Liver (tissue), 9 donors: Measurements from ENCODE around the gene DMAC1. TPM values are rescaled to one million over a fixed set of nuclear protein-coding genes. Genes with fewer than 3 reads are reported as not detected.

Experiments used
- DNase-seq: peaks from one replicate; pipeline ENCODE4 v3.0.0-alpha.2; 2017; ENCODE audit warnings: low spot score
- H3K27ac ChIP-seq, 2 donors: one replicate each; pipeline ENCODE4 v1.7.0; 2013; ENCODE audit warnings: inconsistent platforms in 2 of 2, low read length in 2 of 2, control low read depth in 1 of 2, low read depth in 1 of 2, mild to moderate bottlenecking in 1 of 2
- H3K27me3 ChIP-seq, 4 donors: one replicate each; pipeline versions ENCODE4 v1.6.1 to v1.7.0; 2013; ENCODE audit warnings: low read length in 3 of 4, inconsistent platforms in 1 of 4, mild to moderate bottlenecking in 1 of 4, moderate library complexity in 1 of 4; ENCODE audit not compliant: control insufficient read depth in 4 of 4, insufficient read depth in 4 of 4
- H3K36me3 ChIP-seq, 4 donors: one replicate each; pipeline versions ENCODE4 v1.6.1 to v1.7.0; 2013; ENCODE audit warnings: low read length in 3 of 4, mild to moderate bottlenecking in 3 of 4, low read depth in 1 of 4, moderate library complexity in 1 of 4; ENCODE audit not compliant: control insufficient read depth in 4 of 4, insufficient read depth in 3 of 4
- H3K4me1 ChIP-seq, 4 donors: one replicate each; pipeline versions ENCODE4 v1.6.1 to v1.7.0; 2013; ENCODE audit warnings: low read length in 3 of 4, mild to moderate bottlenecking in 3 of 4, moderate library complexity in 1 of 4; ENCODE audit not compliant: control insufficient read depth in 4 of 4, insufficient read depth in 4 of 4
- H3K4me3 ChIP-seq, 3 donors: one replicate each; pipeline versions ENCODE4 v1.6.1 to v1.7.0; 2013; ENCODE audit warnings: low read length in 3 of 3, control low read depth in 1 of 3, low read depth in 1 of 3, mild to moderate bottlenecking in 1 of 3
- H3K9ac ChIP-seq, 2 donors: one replicate each; pipeline ENCODE4 v1.7.0; 2013; ENCODE audit warnings: low read length in 2 of 2, mild to moderate bottlenecking in 2 of 2, moderate library complexity in 2 of 2, control low read depth in 1 of 2, low read depth in 1 of 2
- H3K9me3 ChIP-seq, 4 donors: one replicate each; pipeline versions ENCODE4 v1.6.1 to v1.7.0; 2013; ENCODE audit warnings: low read length in 3 of 4; ENCODE audit not compliant: control insufficient read depth in 4 of 4
- EGR1 ChIP-seq, 2 donors: IDR thresholded peaks; 2 replicates each; pipeline ENCODE4 v1.6.1; 2016 to 2018; ENCODE audit warnings: antibody characterized with exemption in 2 of 2, low read depth in 2 of 2
- FOXA1 ChIP-seq: IDR thresholded peaks from 2 replicates; pipeline ENCODE4 v1.6.1; 2016; ENCODE audit warnings: antibody characterized with exemption
- FOXA2 ChIP-seq: IDR thresholded peaks from 2 replicates; pipeline ENCODE4 v1.6.1; 2016; ENCODE audit warnings: antibody characterized with exemption
- GABPA ChIP-seq, 2 donors: IDR thresholded peaks in 1 of 2; conservative IDR thresholded peaks in 1 of 2; 2 replicates each; pipeline ENCODE4 v1.6.1; 2016; ENCODE audit warnings: antibody characterized with exemption in 2 of 2, mild to moderate bottlenecking in 1 of 2, moderate library complexity in 1 of 2
- HNF4A ChIP-seq, 2 donors: conservative IDR thresholded peaks; 2 replicates each; pipeline ENCODE4 v1.6.1; 2016; ENCODE audit warnings: antibody characterized with exemption in 2 of 2, mild to moderate bottlenecking in 2 of 2
- HNF4G ChIP-seq: IDR thresholded peaks from 2 replicates; pipeline ENCODE4 v1.6.1; 2016; ENCODE audit warnings: antibody characterized with exemption
- JUND ChIP-seq, 2 donors: IDR thresholded peaks; 2 replicates each; pipeline ENCODE4 v1.6.1; 2016; ENCODE audit warnings: antibody characterized with exemption in 2 of 2
- NR2F2 ChIP-seq: IDR thresholded peaks from 2 replicates; pipeline ENCODE4 v1.6.1; 2016; ENCODE audit warnings: antibody characterized with exemption
- RAD21 ChIP-seq, 2 donors: IDR thresholded peaks; 2 replicates each; pipeline ENCODE4 v1.6.1; 2016; ENCODE audit warnings: antibody characterized with exemption in 2 of 2, mild to moderate bottlenecking in 2 of 2
- RXRA ChIP-seq, 2 donors: IDR thresholded peaks; 2 replicates each; pipeline ENCODE4 v1.6.1; 2017 to 2018; ENCODE audit warnings: antibody characterized with exemption in 2 of 2, mild to moderate bottlenecking in 1 of 2
- SP1 ChIP-seq: IDR thresholded peaks from 2 replicates; pipeline ENCODE4 v1.6.1; 2018; ENCODE audit warnings: antibody characterized with exemption, mild to moderate bottlenecking
- TAF1 ChIP-seq: conservative IDR thresholded peaks from 2 replicates; pipeline ENCODE4 v1.6.1; 2016; ENCODE audit warnings: antibody characterized with exemption, mild to moderate bottlenecking
- YY1 ChIP-seq: IDR thresholded peaks from 2 replicates; pipeline ENCODE4 v1.6.1; 2016; ENCODE audit warnings: antibody characterized with exemption, mild to moderate bottlenecking
- WGBS: extraction: QIAGEN DNeasy Blood & Tissue Kit; methylation state at CpG from one replicate; pipeline ENCODE4 v1.1.7; 2013; 5-methylcytosine and 5-hydroxymethylcytosine counted together
- polyA plus RNA-seq, 2 donors: library from polyadenylated mRNA; stranded (reverse) in 1 of 2; unstranded in 1 of 2; fragments of 200-250 nt in 1 of 2; fragments of >200 nt in 1 of 2; fragmentation: Nextera tagmentation in 1 of 2; extraction: Ambion mirVana in 1 of 2; gene quantifications; one replicate each; pipeline versions ENCODE4 v1.2.1 to v1.2.3, GENCODE V29; 2013 to 2015
- total RNA-seq, 2 donors: library from RNA; depleted of rRNA; stranded (reverse); fragments of >200 nt; gene quantifications; one replicate each; pipeline ENCODE4 v1.2.3, GENCODE V29; 2014
- TF ChIP-seq, protein P1 (sequence below): IDR thresholded peaks from 2 replicates; pipeline ENCODE4 v1.6.1; 2016; ENCODE audit warnings: antibody characterized with exemption
- TF ChIP-seq, protein P2 (sequence below): fragments of 150-350 bp; IDR thresholded peaks from 2 replicates; pipeline ENCODE4 v1.5.1; 2017; ENCODE audit warnings: improper control_type of control experiment, low read depth, low read length; ENCODE audit not compliant: missing input control
- TF ChIP-seq, protein P3 (sequence below): IDR thresholded peaks from 2 replicates; pipeline ENCODE4 v1.6.1; 2016; ENCODE audit warnings: antibody characterized with exemption
- TF ChIP-seq, protein P4 (sequence below): IDR thresholded peaks from 2 replicates; pipeline ENCODE4 v1.6.1; 2016; ENCODE audit warnings: antibody characterized with exemption
- TF ChIP-seq, protein P5 (sequence below): IDR thresholded peaks from 2 replicates; pipeline ENCODE4 v1.6.1; 2016; ENCODE audit warnings: antibody characterized with exemption, mild to moderate bottlenecking
- donor health status: healthy.
- donor health status: healthy.
- donor health status: healthy.
- donor health status: healthy.
- donor health status: healthy.

DMAC1 gene
- total and polyA plus RNA-seq, 4 donors: 4.4 to 53.0 (median 9.0) TPM

DNA sequence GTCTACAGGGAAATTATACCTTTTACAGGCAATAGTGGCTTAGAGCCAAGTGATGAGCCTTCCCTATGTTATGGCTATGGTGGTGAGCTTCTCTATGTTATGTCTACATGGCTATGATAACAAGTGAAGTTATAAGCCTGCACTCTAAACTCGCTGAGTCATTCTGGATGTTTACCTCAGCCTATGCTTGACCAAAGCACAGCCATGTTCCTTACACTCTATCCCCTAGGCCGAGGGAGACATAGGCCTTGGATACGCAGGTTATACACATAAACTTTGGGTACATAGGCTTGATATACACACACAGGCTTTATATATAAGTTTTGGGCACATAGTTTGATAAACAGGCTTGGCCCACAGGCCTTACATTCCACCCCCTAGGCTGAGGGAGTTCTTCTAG, 13.8 kb downstream of the DMAC1 start:
- DNase-seq: no peak
- no peaks in the 10 kb centered on the region for H3K4me1 ChIP-seq
- H3K27me3 ChIP-seq: no peaks in the 10 kb centered on the region
- H3K4me3 ChIP-seq: no peak overlapping the region
- 81% methylated on average over 3 of the region's 3 CpGs for WGBS
- H3K9me3 ChIP-seq: no peaks in the 10 kb centered on the region
- H3K36me3 ChIP-seq: no peaks in the 10 kb centered on the region
- no peak overlapping the region for H3K27ac ChIP-seq
- TF ChIP-seq GABPA (IDR thresholded peaks at IDR 0.05 in 1 of 2, conservative IDR thresholded peaks at IDR 0.05 in 1 of 2) (no peak), JUND (IDR thresholded peaks at IDR 0.05) (no peak), FOXA1 (no peak), EGR1 (IDR thresholded peaks at IDR 0.05; ENCODE audit: low read depth in 2 of 2) (no peak), NR2F2 (no peak), RAD21 (IDR thresholded peaks at IDR 0.05) (no peak), TAF1 (no peak), SP1 (no peak), YY1 (no peak), HNF4G (no peak), HNF4A (conservative IDR thresholded peaks at IDR 0.05) (no peak), RXRA (IDR thresholded peaks at IDR 0.05) (no peak), FOXA2 (no peak)
- TF ChIP-seq, protein P1, sequence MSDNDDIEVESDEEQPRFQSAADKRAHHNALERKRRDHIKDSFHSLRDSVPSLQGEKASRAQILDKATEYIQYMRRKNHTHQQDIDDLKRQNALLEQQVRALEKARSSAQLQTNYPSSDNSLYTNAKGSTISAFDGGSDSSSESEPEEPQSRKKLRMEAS: no peak
- TF ChIP-seq, protein P2, sequence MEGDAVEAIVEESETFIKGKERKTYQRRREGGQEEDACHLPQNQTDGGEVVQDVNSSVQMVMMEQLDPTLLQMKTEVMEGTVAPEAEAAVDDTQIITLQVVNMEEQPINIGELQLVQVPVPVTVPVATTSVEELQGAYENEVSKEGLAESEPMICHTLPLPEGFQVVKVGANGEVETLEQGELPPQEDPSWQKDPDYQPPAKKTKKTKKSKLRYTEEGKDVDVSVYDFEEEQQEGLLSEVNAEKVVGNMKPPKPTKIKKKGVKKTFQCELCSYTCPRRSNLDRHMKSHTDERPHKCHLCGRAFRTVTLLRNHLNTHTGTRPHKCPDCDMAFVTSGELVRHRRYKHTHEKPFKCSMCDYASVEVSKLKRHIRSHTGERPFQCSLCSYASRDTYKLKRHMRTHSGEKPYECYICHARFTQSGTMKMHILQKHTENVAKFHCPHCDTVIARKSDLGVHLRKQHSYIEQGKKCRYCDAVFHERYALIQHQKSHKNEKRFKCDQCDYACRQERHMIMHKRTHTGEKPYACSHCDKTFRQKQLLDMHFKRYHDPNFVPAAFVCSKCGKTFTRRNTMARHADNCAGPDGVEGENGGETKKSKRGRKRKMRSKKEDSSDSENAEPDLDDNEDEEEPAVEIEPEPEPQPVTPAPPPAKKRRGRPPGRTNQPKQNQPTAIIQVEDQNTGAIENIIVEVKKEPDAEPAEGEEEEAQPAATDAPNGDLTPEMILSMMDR: no peak
- TF ChIP-seq, protein P3, sequence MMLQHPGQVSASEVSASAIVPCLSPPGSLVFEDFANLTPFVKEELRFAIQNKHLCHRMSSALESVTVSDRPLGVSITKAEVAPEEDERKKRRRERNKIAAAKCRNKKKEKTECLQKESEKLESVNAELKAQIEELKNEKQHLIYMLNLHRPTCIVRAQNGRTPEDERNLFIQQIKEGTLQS: no peak
- TF ChIP-seq, protein P4, sequence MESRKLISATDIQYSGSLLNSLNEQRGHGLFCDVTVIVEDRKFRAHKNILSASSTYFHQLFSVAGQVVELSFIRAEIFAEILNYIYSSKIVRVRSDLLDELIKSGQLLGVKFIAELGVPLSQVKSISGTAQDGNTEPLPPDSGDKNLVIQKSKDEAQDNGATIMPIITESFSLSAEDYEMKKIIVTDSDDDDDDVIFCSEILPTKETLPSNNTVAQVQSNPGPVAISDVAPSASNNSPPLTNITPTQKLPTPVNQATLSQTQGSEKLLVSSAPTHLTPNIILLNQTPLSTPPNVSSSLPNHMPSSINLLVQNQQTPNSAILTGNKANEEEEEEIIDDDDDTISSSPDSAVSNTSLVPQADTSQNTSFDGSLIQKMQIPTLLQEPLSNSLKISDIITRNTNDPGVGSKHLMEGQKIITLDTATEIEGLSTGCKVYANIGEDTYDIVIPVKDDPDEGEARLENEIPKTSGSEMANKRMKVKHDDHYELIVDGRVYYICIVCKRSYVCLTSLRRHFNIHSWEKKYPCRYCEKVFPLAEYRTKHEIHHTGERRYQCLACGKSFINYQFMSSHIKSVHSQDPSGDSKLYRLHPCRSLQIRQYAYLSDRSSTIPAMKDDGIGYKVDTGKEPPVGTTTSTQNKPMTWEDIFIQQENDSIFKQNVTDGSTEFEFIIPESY: no peak
- TF ChIP-seq, protein P5, sequence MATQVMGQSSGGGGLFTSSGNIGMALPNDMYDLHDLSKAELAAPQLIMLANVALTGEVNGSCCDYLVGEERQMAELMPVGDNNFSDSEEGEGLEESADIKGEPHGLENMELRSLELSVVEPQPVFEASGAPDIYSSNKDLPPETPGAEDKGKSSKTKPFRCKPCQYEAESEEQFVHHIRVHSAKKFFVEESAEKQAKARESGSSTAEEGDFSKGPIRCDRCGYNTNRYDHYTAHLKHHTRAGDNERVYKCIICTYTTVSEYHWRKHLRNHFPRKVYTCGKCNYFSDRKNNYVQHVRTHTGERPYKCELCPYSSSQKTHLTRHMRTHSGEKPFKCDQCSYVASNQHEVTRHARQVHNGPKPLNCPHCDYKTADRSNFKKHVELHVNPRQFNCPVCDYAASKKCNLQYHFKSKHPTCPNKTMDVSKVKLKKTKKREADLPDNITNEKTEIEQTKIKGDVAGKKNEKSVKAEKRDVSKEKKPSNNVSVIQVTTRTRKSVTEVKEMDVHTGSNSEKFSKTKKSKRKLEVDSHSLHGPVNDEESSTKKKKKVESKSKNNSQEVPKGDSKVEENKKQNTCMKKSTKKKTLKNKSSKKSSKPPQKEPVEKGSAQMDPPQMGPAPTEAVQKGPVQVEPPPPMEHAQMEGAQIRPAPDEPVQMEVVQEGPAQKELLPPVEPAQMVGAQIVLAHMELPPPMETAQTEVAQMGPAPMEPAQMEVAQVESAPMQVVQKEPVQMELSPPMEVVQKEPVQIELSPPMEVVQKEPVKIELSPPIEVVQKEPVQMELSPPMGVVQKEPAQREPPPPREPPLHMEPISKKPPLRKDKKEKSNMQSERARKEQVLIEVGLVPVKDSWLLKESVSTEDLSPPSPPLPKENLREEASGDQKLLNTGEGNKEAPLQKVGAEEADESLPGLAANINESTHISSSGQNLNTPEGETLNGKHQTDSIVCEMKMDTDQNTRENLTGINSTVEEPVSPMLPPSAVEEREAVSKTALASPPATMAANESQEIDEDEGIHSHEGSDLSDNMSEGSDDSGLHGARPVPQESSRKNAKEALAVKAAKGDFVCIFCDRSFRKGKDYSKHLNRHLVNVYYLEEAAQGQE: no peak
- H3K9ac ChIP-seq: no peak overlapping the region
